ENCODE measurements around the gene CELA3A.
"Not testable (repeated sequence)": the region's sequence is repeated elsewhere in the genome, so short reads cannot be mapped to it uniquely, and the experiment has no call there.

Gene CELA3A

DNA sequence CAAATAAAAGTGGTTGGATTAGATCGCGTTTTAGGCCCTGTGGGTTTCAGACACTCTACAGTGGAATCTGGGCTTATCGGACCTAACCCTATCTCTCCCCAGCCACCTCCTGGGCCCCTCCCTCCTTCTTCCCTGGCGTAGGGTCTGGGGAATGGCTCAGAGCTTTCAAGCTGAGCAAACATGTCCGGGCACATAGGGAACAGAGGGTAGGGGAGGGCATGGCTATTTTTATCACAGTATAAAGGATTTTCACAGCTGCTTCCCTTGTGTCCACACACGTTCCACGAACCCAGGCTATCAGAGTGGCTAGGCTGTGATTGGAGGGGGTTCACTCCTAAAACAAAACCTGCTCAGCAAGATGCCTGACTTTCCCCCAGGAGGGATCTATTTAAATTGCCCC is 1.8 kb upstream of the CELA3A start:
- H3K4me3 Mint-ChIP-seq, H3K36me3 Mint-ChIP-seq, H3K4me1 Mint-ChIP-seq, H3K9me3 Mint-ChIP-seq, H3K27me3 Mint-ChIP-seq, H3K27ac Mint-ChIP-seq: not testable (repeated sequence)

- not testable (repeated sequence) for H3K4me3 Mint-ChIP-seq, H3K36me3 Mint-ChIP-seq, H3K9me3 Mint-ChIP-seq, H3K27me3 Mint-ChIP-seq, H3K27ac Mint-ChIP-seq, H3K4me1 Mint-ChIP-seq
Observed at GRCh38 chr1:22002461-22002860, 1.0 kb downstream of the CELA3A start.

DNA sequence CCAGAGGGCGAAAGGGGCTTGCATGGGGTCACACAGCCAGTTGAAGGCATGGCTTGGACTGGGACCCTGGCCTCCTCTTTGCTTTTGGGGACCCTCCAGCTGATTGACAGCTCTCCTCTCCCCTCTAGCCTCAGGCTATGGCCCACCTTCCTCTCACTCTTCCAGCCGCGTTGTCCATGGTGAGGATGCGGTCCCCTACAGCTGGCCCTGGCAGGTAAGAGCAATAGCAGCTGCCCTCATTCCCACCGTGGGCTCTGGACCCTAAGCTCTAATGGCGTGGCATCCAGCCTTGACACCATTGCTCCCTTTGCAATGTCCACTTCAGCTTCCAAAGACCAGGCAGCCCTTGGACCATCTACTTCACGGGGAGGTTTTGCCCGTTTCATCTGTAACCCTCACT is 1.4 kb downstream of the CELA3A start:
- H3K4me1 Mint-ChIP-seq: not testable (repeated sequence)

DNA sequence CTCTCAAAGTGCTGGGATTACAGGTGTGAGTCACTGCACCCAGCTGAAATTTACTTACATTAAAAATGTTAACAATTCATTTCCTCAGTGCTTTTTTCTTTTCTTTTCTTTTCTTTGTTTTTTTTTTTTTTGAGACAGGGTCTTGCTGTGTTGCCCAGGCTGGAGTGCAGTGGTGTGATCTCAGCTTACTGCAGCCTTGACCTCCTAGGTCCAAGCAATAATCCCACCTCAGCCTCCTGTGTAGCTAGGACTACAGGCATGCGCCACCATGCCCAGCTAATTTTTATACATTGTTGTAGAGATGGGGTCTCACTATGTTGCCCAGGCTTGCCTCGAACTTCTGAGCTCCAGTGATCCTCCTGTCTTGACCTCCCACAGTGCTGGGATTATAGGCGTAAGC is 2.5 kb downstream of the CELA3A start:
- H3K4me1 Mint-ChIP-seq, H3K9me3 Mint-ChIP-seq, H3K27ac Mint-ChIP-seq, H3K36me3 Mint-ChIP-seq, H3K4me3 Mint-ChIP-seq, H3K27me3 Mint-ChIP-seq: not testable (repeated sequence)

More for the DNA sequence above, 1.4 kb downstream of the CELA3A start:
- not testable (repeated sequence) for H3K9me3 Mint-ChIP-seq, H3K4me3 Mint-ChIP-seq, H3K27me3 Mint-ChIP-seq, H3K36me3 Mint-ChIP-seq, H3K27ac Mint-ChIP-seq

DNA sequence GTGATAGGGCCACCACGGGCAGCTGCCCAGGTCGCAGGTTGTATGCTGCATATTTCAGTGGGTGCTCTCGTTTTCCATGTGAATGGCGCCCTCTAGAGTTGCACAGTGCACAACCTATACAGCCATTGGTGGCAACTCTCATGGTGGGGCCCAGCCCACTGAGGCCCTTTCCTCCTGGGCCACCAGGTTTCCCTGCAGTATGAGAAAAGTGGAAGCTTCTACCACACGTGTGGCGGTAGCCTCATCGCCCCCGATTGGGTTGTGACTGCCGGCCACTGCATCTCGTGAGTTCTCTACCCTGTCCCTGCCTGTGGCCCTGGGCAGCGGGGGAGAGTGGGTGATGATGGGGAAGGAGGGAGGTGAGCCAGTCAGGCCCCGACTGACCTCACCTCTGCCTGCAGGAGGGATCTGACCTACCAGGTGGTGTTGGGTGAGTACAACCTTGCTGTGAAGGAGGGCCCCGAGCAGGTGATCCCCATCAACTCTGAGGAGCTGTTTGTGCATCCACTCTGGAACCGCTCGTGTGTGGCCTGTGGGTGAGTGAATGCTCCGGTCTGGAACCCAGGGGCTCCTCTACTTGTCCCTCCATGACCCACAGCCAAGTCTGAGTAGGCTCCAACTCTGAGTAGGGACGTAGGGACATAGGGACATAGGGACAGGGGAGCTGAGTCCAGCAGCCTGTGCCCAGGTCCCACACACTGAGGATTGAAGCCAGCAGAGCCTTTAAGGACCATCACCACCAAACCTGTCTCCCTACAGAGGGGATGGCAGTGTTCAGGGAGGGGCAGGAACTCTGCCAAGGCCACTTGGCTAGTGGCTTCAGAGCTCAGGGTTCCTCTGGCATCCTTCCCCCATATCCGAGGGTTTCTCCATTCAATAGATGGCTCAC is 4.0 kb downstream of the CELA3A start:
- H3K36me3 Mint-ChIP-seq, H3K9me3 Mint-ChIP-seq, H3K27ac Mint-ChIP-seq, H3K4me1 Mint-ChIP-seq, H3K4me3 Mint-ChIP-seq, H3K27me3 Mint-ChIP-seq: not testable (repeated sequence)

DNA sequence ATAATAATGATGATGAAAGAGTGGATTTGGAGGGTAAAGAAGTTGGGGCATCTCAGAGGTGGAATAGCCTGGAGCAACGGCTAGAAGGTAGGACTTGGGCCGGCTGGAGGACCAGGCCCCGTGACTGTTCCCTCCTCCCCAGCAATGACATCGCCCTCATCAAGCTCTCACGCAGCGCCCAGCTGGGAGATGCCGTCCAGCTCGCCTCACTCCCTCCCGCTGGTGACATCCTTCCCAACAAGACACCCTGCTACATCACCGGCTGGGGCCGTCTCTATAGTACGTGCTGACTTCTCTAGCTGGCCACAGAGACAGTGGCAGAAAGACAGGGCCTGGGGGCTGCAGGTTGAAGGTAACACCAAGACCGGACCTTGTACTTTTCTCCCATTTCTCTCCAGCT is 5.3 kb downstream of the CELA3A start:
- not testable (repeated sequence) for H3K27me3 Mint-ChIP-seq, H3K4me1 Mint-ChIP-seq, H3K27ac Mint-ChIP-seq, H3K4me3 Mint-ChIP-seq, H3K36me3 Mint-ChIP-seq, H3K9me3 Mint-ChIP-seq

- H3K36me3 Mint-ChIP-seq, H3K4me1 Mint-ChIP-seq, H3K9me3 Mint-ChIP-seq, H3K27me3 Mint-ChIP-seq, H3K4me3 Mint-ChIP-seq, H3K27ac Mint-ChIP-seq: not testable (repeated sequence)
Observed at GRCh38 chr1:22007262-22007661, 5.8 kb downstream of the CELA3A start.

DNA sequence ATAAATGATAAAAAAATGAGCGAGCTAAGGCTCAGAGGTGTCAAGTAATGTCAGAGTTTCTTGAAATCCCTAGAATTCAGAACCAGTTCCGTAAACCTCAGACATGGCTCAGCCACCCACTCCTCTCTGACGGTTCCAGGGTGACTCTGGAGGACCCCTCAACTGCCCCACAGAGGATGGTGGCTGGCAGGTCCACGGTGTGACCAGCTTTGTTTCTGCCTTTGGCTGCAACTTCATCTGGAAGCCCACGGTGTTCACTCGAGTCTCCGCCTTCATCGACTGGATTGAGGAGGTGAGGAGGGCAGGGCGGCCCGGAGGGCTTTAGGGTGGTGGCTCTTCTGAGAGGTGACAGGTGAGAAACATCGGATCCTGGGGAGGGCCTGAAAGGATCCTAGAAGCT is 8.1 kb downstream of the CELA3A start:
- H3K27ac Mint-ChIP-seq, H3K36me3 Mint-ChIP-seq, H3K27me3 Mint-ChIP-seq, H3K9me3 Mint-ChIP-seq, H3K4me1 Mint-ChIP-seq, H3K4me3 Mint-ChIP-seq: not testable (repeated sequence)

GRCh38 chr1:22012752-22013151 is 11.3 kb downstream of the CELA3A start:
- H3K27me3 Mint-ChIP-seq, H3K36me3 Mint-ChIP-seq, H3K27ac Mint-ChIP-seq, H3K4me1 Mint-ChIP-seq, H3K9me3 Mint-ChIP-seq, H3K4me3 Mint-ChIP-seq: not testable (repeated sequence)

- not testable (repeated sequence) for H3K27me3 Mint-ChIP-seq, H3K4me3 Mint-ChIP-seq, H3K27ac Mint-ChIP-seq, H3K36me3 Mint-ChIP-seq, H3K9me3 Mint-ChIP-seq
- peaks cover 13% of the 10 kb centered on the region for H3K4me1 Mint-ChIP-seq
Observed at GRCh38 chr1:22014575-22015206, 13.2 kb downstream of the CELA3A start.

- H3K4me3 Mint-ChIP-seq: peak overlapping the region; percentile 56
- H3K4me1 Mint-ChIP-seq: peaks cover 28% of the 10 kb centered on the region
- H3K27ac Mint-ChIP-seq: peak overlapping the region; percentile 94
- H3K9me3 Mint-ChIP-seq: no peaks in the 10 kb centered on the region
- no peaks in the 10 kb centered on the region for H3K27me3 Mint-ChIP-seq
- H3K36me3 Mint-ChIP-seq: no peaks in the 10 kb centered on the region
Observed at GRCh38 chr1:22018583-22019559, 17.4 kb downstream of the CELA3A start.

- no peak overlapping the region for H3K4me3 Mint-ChIP-seq
- H3K9me3 Mint-ChIP-seq: no peaks in the 10 kb centered on the region
- peaks cover 3% of the 10 kb centered on the region for H3K36me3 Mint-ChIP-seq
- peak overlapping the region; percentile 33 for H3K27ac Mint-ChIP-seq
- H3K27me3 Mint-ChIP-seq: no peaks in the 10 kb centered on the region
- H3K4me1 Mint-ChIP-seq: peaks cover 38% of the 10 kb centered on the region
Observed at GRCh38 chr1:22021061-22021460, 19.6 kb downstream of the CELA3A start.

DNA sequence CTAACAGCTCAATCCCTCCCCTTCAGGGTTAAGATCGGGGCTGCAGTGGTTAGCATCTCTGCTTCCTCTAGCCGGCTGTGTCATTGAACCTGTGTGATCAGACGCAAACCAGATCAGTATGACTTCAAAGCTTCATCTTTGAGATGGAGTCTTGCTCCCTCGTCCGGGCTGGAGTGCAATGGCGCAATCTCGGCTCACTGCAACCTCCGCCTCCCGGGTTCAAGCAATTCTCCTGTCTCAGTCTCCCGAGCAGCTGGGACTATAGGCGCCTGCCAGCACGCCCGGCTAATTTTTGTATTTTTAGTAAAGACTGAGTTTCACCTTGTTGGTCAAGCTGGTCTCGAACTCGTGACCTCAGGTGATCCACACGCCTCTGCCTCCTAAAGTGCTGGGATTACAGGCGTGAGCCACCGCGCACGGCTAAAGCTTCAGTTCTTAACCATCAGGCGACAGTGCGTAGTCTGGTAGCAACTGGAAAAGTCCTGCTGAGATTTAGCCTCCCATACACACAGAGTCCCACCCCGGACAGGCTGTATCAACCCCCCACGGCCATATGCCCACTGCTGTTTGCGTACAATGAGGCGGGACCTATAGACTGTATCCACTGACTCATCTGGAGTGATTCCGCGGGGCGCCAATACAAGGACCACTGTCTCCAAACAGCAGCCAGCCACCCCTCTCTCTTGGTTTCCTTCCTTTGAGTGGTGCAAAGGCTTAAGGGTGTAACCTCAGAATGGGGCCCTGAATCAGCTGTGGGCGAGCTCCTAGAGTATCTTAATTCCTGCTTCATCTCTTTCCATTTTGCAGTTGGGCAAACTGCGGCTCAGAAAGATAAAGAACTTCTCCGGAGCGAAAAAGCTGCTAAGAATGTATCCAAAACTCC is 23.3 kb downstream of the CELA3A start:
- Mint-ChIP-seq H3K4me3 (peak overlapping the region; percentile 97), H3K27ac (peak overlapping the region; percentile 100), H3K4me1 (peaks cover 56% of the 10 kb centered on the region), H3K36me3 (peaks cover 3% of the 10 kb centered on the region), H3K9me3 (no peaks in the 10 kb centered on the region), H3K27me3 (no peaks in the 10 kb centered on the region)

DNA sequence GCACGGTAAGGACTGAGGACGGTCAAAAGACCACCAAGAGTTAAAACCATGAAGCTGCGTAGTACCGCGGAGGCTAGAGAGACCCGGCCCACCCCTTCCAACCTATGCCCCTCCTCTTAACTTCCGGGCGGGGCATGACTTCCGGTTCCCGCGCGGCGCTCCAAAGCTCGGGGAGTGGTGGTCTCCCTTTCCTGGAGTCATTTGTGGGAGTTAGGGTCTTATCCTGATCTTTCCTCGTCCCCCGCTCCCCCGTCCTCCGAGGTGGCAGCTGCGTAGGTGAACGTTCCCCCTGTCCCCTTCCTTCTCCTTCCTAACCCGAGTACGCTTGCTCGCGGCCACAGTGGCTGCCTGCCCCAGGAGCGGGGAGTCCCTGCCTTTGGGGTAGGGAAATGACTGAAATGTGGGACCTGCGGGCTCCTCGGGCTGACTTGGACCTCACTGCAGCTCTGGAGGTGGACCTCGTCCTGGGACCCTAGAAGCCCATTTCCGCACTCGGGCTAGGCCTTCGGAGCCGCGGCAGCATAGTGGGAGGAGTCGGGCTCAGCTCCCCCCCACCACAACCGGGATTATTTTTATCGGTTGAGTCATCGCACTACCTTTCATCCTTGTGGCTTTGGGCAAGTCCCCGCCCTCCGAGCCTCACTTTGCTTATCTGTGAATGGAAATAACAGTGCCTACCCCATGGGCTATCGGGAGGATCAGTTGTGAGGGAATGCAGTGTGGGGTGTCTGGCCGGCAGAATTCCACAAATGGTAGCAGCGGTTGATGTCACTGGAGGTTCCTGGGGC is 24.1 kb downstream of the CELA3A start:
- H3K4me3 Mint-ChIP-seq: peak overlapping the region; percentile 97
- H3K36me3 Mint-ChIP-seq: peaks cover 3% of the 10 kb centered on the region
- no peaks in the 10 kb centered on the region for H3K9me3 Mint-ChIP-seq
- H3K4me1 Mint-ChIP-seq: peaks cover 65% of the 10 kb centered on the region
- H3K27me3 Mint-ChIP-seq: no peaks in the 10 kb centered on the region
- H3K27ac Mint-ChIP-seq: peak overlapping the region; percentile 100
